GM12874 (cell line): ENCODE results near the gene PHOX2A.

Source experiments
- CTCF ChIP-seq: IDR thresholded peaks from 2 replicates; pipeline ENCODE4 v1.5.1; 2011; ENCODE audit warnings: low read depth, mild to moderate bottlenecking, control low read depth, low read length, moderate library complexity; ENCODE audit not compliant: insufficient read depth

The PHOX2A gene

GRCh38 chr11:72222907-72223614 is 20.9 kb downstream of the PHOX2A start:
- TF ChIP-seq CTCF = no peak

- TF ChIP-seq CTCF = no peak
These were observed 21.7 kb downstream of the PHOX2A start for GRCh38 chr11:72222106-72222891.

- TF ChIP-seq CTCF = no peak
These were observed 22.4 kb downstream of the PHOX2A start for GRCh38 chr11:72221386-72222075.

- no peak for TF ChIP-seq CTCF
These were observed 23.1 kb downstream of the PHOX2A start for GRCh38 chr11:72220696-72221363.

- TF ChIP-seq CTCF = no peak
These were observed 25.7 kb downstream of the PHOX2A start for GRCh38 chr11:72218251-72218745.

- no peak for TF ChIP-seq CTCF
These were observed 26.1 kb downstream of the PHOX2A start for GRCh38 chr11:72217841-72218240.
